GM19239 (cell line): ENCODE data around the gene CYP2W1.

Experiments used
- DNase-seq: peaks from one replicate; pipeline ENCODE4 v3.0.0; 2011; ENCODE audit warnings: low spot score; ENCODE audit not compliant: insufficient read length
- FAIRE-seq: peaks from 2 replicates; lab custom pipeline; 2011; peaks lifted over from hg19 to GRCh38; lab: Jason Lieb, UNC

The CYP2W1 gene

DNA sequence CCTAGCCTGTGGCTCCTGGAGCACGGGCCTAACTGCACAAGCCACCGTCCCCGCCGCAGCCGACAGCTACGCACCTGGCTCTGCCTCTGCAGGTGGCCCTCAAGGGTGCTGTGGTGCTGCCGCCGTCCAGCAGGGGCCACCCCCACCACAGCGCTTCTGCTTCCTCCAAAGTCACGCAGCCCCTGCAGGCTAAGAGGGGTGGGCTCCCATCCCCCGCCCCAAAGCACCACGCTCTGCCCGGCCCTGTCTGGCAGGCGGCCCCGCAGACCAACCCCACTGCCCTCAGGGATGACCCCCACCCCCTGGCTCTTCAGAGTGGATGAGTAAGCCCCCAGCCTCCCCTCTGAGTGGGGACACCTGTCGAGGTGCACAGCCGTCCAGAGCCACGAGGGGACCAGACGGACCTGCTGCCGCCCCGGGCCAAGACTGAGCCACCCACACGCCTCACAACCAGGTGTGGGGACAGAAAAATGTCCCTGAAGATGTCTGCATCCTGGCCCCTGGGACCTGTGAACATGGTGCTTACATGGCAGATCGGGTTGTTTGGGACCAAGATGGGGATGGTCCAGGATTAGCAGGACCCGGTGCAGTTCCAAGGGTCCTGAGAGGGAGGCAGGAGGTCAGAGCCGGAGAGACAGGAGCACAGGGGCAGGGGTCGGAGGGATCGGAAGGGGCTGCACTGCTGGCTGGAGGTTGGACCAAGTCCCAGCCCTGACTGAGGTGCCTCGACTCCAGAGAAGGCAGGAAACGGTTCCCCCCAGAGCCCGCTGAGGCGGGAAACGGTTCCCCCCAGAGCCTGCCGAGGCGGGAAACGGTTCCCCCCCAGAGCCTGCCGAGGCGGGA lies 19.5 kb upstream of the CYP2W1 start:
- FAIRE-seq = no peak

DNA sequence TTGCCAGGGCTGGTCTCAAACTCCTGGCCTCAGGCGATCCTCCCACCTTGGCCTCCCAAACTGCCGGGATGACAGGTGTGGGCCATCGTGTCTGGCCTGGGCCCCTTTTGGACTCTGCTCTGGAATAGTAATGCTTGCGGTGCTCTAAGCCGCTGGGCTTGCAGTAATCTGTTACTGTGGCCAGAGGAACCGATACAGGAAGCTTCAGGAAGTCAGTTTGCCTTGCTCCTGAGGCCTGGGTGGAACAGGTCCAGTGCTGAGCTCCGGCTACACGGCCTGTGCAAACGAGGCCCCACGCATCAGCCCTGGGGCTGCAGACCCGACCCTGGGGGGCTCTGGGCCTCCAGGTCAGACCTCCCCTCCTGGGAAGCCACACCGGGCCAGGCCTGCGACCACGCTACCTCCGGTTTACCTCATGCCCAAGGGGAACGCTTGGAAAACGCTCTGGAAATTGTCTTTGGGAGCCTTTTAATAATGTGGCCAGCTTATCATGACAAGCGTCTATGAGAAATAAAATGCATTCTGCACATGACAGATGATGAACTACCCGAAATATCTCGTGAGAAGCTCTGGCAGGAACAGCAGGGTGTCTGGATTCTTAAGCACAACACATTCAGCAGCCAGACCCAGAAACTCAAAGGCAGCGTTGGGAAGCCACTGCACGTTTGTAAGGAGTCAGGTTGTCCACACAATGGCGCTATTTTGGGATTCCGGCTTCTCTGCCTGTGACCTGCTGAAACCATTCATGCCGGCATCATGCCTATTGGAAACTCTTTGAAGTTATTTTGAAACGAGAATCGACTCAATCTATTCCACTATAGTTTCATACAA lies 18.4 kb upstream of the CYP2W1 start:
- DNase-seq (no peak), FAIRE-seq (peak; percentile 82)

More for the DNA sequence above, 19.5 kb upstream of the CYP2W1 start:
- no peak for DNase-seq

DNA sequence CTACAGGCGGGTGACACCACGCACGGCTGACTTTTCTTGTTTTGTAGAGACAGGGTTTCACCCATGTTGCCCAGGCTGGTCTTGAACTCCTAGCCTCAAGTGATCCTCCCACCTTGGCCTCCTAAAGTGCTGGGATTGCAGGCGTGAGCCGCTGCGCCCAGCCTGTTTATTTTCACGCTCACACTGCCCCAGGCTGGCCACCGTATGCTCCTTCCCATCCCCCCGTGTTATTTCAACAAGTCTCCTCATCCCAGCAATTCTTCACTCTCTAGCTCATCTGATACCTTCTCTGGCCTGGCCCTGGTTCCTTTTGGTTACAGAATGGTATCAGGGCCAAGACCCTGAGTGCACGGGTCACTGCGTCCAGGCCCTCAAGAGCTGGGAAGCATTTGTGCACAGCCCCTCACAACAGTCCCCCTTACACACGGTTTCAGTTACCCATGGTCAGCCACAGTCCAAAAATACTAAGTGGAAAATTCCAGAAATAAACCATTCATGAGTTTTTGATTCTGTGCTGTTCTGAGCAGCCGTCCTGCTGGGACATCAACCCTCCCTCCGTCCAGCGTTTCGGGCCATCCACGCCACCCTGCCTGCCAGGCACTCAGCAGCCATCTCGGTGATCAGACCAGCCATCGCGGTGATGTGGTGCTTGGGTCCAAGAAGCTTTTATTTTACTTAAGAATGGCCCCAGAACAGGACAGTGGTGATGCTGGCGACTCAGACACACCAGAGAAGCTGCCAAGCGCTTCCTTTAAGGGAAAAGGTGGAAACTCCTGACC lies 16.5 kb upstream of the CYP2W1 start:
- no peak for DNase-seq
- no peak for FAIRE-seq

DNA sequence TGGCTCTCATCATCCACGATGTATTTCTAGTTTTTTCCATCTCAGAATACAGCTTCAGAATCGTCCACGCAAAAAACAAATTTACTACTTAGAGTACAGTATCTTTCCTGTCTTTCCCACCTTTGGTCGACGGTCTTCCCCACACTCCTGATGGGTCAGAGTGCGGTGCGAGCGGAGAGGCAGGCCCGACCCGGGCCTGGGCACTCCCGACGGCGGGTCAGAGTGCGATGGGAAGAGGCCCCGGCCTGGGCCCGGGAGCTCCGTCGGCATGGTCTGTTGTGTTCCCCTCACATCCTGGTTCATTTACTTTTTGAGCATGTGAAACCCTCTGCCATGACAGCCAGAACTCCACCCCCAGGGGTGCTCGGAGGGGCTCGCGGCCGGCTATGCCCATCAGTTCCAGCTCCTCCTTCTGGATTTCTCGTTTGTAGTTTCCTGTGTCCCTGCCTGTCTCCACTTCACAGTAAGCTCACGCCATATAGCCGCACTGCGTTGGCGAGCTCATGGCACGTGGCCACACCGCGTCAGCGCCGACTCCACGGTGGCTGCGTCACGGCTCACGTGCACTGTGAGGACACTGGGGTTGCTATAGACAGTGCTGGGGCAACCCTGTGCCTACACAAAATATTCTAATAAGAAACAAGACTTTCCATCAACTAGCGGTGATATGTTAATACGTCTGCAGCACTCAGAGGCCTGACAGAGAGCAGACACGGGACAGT lies 15.5 kb upstream of the CYP2W1 start:
- no peak for FAIRE-seq
- DNase-seq = no peak

DNA sequence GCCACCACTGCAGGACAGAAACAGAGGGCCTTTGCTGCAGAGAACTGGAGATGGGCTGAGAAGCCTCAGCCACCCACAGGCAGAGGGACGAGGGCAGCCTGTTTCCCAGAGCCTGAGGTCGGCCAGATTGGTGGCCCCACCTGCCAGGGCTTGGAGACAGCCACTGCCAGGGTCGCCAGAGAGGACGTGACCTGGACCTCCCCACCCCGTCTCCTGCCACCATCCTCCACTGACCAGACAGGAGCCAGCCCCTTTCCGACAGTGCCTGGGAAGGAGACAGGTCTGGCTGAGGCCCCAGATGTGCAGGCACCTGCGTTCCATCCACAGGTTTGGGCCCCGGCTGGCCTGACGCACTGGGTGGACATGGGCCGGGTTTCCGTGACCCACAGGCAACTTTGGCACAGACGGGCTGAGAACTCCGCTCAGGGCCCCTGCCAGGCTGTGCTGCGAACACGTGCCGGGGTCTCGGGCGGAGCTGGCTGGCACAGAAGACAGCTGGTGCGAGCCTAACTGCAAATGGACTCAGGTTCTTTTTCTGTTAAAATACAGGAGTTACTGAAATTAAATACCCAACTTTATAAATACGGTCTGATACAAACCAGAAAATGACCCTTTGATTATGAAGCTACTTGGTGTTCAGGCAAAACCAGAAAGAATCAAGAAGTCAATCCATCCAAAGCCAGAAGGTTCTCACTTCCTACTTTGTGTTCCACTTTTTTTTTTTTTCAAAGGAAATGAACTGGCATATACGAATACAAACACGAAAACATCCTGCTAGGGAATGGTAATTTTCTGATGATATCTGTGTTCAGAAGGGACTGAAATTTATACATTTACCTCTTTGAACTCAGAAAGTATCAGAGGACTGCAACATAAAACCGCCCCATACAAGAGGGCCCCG lies 14.5 kb upstream of the CYP2W1 start:
- DNase-seq (no peak), FAIRE-seq (no peak)

DNA sequence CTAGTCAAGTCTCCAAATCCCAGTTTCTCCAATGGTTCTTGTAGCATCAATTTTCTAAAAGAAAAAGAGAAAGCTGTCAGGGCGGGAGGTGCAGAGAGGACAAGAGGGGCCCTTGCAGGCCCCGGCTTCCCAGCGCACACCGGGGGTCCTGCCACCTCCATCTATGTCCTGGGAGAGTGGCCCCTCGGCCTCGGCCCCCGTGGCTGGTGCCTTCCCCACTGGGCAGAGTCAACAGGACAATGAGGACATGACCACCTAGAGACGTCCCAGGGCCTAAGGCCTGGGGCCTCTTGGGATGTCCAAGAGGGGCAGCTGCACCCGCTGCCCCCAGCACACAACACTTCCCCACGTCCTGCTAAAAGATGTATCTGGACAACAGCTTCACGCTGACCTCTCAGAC lies 13.6 kb upstream of the CYP2W1 start:
- no peak for FAIRE-seq
- DNase-seq = no peak

DNA sequence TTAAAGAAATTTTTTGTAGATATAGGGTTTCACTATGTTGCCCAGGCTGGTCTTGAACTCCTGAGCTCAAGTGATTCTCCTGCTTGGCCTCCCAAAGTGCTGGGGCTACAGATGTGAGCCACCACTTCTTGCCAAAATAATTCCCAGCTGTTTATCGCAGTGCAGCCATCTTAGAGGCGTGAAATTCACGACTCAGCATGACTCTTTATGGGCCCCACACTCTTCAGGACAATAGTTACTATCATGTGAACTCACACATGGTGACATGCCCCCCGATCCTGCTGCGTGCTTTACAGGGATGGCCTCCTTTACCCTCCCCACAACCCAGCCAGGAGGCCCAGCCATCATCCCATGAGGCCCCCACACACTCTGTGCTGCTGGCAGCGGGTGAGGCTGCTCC lies 12.2 kb upstream of the CYP2W1 start:
- DNase-seq (no peak), FAIRE-seq (no peak)

DNA sequence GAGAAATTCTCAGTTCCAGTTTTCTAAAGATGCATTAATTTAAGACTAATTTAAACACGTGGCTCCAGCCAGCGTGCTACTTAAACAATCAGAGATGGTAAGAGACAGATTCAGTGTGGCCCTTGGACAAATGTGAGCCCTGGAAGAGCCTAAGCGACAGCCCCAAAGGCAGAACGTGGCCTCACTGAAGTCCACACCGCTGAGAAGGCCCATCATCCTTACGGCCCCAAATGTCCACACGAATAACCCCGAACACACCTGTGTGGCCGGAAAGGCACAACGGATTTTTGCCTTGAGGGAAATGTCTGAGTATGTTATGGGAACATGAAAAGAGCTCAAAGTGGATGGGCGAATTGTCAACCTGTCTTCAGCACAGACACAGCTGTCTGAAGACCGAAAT lies 10.9 kb upstream of the CYP2W1 start:
- no peak for FAIRE-seq
- DNase-seq = no peak

DNA sequence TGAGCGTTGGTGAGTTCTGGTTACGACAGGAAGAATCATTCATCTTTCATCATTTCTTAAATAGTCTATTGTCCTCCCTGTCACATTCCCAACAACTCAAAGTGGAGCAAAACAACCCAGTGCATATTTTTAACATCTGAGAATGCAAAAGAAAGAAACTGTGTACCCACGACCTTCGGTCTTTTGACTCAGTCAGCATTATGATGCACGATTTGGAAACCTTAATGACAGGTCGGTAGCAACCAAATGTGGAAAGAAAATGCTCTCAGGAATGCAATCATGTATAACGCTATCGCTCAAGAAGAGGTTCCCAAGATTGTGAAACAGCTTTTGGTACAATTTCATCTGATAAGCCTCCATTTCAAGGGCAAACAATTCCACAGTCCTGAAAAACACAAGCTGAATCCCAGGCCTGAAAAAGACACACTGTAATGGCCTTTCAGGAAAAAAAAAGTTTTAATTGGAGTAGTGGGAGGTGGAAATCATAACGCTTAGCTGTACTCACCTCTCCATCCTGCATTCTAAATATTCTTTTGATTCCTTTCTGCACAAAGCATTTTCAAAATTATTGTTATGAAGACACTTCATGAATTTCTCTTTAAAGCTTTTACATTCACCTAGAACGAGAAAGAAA lies 10.2 kb upstream of the CYP2W1 start:
- FAIRE-seq = no peak

DNA sequence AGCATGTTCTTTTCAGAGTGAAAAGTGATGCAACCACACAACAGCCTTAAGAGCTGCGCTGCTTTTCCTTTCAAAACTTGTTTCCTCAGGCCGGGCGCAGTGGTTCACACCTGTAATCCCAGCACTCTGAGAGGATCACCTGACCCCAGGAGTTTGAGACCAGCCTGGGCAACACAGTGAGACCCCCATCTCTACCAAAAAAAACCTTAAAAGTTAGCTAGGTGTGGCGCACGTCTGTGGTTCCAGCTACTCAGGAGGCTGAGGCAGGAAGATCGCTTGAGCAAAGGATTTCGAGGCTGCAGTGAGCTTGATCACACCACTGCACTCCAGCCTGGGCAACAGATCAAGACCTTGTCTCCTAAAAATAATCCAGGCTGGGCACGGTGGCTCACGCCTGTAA lies 9.7 kb upstream of the CYP2W1 start:
- no peak for FAIRE-seq
- no peak for DNase-seq

More for the DNA sequence above, 10.2 kb upstream of the CYP2W1 start:
- no peak for DNase-seq

DNA sequence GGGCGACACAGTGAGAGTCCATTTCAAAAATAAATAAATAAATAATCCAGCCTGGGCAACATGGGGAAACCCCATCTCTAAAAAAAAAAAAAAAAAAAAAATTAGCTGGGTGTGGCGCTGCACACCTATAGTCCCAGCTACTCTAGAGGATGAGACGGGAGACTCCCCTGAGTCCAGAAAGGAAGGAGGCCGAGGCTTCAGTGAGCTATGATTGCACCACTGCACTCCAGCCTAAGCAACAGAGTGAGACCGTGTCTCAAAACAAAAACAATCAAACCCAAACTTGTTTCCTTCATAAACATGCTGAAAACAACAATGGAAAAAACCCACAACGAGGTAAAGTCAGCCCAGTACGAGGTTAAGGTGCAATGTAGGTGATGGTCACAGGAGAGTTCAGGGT lies 8.8 kb upstream of the CYP2W1 start:
- FAIRE-seq = peak; percentile 42
- no peak for DNase-seq

DNA sequence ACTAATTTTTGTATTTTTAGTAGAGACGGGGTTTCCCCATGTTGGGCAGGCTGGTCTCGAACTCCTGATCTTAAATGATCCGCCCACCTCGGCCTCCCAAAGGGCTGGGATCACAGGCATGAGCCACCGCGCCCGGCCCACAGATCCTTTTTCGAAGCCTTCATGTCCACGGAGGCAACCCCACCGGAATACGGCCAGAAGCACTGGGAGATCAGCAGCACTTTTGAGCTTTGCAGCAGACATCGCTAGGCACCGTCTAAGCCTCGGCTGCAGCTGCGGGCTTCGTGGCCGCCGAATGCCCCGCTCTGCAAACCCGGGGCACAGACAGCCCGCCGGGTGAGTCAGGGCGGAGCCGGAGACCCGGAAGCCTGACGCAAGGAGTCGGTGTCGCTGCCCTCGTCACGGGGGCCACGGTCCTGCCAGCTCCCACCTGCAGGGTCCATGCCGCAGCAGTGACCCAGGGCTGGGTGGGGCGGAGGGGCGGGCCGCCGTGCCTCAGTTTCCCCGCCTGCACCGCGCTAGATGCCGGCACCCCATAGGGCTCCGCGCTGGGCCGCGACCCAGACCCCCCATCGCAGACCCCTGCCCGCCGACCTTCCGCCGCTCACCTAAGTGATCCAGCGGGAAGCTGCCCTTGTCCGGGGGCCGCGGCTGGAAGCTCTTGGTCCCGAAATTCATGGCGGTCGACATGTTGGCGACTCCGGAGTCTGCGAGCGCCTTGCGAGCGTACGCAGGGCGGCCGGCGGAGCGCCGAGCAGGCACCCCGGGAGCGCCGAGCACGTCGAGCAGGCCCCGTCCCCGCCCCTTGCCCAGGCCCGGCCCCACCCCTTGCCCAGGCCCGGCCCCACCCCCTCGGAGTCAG lies 7.9 kb upstream of the CYP2W1 start, which contains the start of gene COX19:
COX19 (minus strand) TSS at position 730 of the 862 bp plus-strand sequence; CDS start at position 690, 40 bp downstream.
- DNase-seq = peak; percentile 89
- FAIRE-seq = no peak

DNA sequence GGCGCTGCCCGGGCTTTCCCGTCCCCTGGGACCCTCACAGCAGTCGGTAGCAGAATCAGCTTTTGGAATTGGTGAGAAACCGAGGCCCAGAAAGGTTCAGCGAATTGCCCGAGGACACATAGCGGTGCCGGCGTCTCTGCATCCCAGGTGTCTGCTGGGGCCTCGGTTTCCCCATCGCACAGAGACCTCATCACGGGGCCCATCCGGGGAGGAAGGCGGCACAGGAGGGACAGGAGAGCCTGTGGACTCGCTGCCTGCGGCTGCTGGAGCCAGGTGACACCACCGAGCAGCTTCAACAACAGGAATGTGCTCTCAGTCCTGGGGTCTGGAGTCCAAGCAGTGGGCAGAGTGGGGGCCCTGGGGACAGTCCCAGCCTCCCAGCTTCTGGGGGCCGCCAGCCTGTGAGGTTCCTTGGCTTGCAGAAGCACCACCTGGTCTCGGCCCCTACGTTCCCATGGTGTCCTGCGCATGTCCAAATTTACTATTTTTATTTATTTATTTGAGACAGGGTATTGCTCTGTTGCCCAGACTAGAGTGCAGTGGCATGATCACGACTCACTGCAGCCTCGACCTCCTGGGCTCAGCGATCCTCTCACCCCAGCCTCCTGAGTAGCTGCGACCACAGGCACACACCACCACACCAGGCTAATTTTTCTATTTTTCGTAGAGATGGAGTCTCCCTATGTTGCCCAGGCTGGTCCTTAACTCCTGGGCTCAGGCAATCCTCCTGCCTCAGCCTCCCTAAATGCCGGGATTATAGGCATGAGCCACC lies 7.1 kb upstream of the CYP2W1 start:
- no peak for DNase-seq
- FAIRE-seq = no peak

DNA sequence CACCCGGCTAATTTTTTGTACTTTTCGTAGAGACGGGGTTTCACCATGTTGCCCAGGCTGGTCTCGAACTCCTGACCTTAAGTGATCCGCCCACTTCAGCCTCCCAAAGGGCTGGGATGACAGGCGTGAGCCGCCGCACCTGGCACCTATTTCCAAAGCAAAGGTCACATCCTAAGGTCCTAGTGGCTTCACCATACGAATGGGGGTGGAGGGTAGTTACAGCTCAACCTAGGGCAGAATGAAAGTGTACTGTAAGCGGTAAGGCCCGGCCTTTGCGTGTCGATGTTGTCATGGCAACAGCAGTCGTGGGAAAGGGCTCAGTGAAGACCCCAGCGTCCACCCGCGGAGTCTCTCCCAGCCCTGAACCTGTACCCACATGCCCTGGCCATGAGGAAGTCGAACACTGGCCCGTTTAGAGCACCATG lies 6.1 kb upstream of the CYP2W1 start:
- no peak for DNase-seq
- no peak for FAIRE-seq

DNA sequence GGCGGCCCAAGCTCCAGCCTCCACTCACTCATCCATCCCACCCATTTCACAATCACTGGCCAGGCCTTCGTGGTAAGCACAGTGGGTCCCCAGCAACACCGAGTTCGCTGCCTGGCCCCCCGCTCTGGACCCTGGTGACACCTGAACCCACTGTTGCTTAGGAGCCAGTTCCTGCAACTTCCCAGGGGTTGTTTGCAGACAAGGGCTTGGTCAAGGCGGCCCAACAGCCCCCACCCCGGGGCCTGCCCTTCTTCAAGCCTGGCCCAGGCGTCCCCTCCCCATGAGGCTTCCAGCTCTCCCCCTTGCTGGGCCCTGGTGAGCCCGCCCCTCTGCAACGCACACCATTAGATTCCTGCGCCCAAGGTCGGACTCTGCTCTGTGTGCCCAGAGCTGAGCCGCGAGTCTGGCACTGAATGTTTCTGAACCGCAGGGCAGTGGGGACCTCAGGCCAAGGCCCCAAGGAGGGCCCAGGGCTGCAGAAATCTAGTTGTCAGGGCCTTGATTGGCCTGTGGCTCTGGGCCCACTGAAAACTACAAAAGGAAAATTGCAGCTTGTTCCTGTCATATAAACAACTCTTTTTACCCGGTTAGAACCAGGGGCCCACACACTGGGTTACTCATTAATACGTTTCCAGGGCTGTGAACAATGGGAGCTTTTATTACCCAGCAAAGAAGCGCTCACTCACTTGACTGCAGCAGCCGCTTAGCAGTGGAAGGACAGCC lies 5.5 kb upstream of the CYP2W1 start:
- FAIRE-seq (peak; percentile 33), DNase-seq (peak; percentile 75)

DNA sequence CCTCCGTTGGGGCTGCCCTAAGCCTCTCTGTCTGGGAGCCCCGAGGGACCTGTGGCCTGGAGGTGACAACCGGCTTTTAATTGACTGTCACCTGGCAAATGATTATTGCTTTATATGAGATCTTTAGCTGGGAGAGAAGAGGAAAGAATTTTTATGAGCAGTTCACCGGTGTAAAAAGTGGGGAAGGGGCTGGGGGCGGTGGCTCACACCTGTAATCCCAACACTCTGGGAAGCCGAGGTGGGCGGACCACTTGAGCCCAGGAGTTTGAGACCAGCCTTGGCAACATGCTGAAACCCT lies 5.0 kb upstream of the CYP2W1 start:
- FAIRE-seq (no peak), DNase-seq (no peak)
